Psoas muscle (tissue), 8 donors: ENCODE measurements around the gene KATNB1. TPM values are rescaled to one million over a fixed set of nuclear protein-coding genes. Genes with fewer than 3 reads are reported as not detected.

Experiments used
- ATAC-seq, 4 donors: fragments of 200-7000 bp; cut with Tn5 transposase; one replicate each; pipeline ENCODE4 v1.9.1; 2020; ENCODE audit warnings: moderate library complexity in 3 of 4, mild to moderate bottlenecking in 2 of 4
- DNase-seq, 2 donors: peaks; one replicate each; pipeline ENCODE4 v3.0.0-alpha.2; 2020
- H3K27ac ChIP-seq: fragments of 200-600 bp; one replicate; pipeline ENCODE4 v1.8.0; 2022
- H3K27me3 ChIP-seq, 3 donors: fragments of 200-600 bp in 1 of 3; one replicate each; pipeline versions ENCODE4 v1.6.1 to v1.8.0; 2013 to 2022; ENCODE audit warnings: low read length in 2 of 3, mild to moderate bottlenecking in 2 of 3, moderate library complexity in 1 of 3; ENCODE audit not compliant: insufficient read depth in 3 of 3
- H3K36me3 ChIP-seq, 2 donors: fragments of 200-600 bp in 1 of 2; one replicate each; pipeline versions ENCODE4 v1.6.1 to v1.8.0; 2013 to 2022; ENCODE audit warnings: low read depth in 1 of 2, mild to moderate bottlenecking in 1 of 2, moderate library complexity in 1 of 2; ENCODE audit not compliant: insufficient read depth in 1 of 2
- H3K4me1 ChIP-seq: fragments of 200-600 bp; one replicate; pipeline ENCODE4 v1.8.0; 2022
- H3K4me3 ChIP-seq: fragments of 200-600 bp; one replicate; pipeline ENCODE4 v1.8.0; 2022; ENCODE audit warnings: mild to moderate bottlenecking
- H3K9me3 ChIP-seq: fragments of 200-600 bp; one replicate; pipeline ENCODE4 v1.8.0; 2022
- CTCF ChIP-seq: fragments of 200-600 bp; IDR thresholded peaks from one replicate; pipeline ENCODE4 v1.8.0; 2022; ENCODE audit warnings: antibody characterized with exemption
- WGBS, 3 donors: extraction: QIAGEN DNeasy Blood & Tissue Kit; methylation state at CpG; one replicate each; pipeline versions ENCODE4 v1.1.6 to v1.1.7; 2013; 5-methylcytosine and 5-hydroxymethylcytosine counted together
- intact Hi-C, 2 donors: fragments of 100-400 bp; cut with DNase I; formaldehyde crosslinking; loops; one replicate each; pipeline versions ENCODE4 v1.11.0 to v1.14.2; 2022
- polyA plus RNA-seq, 3 donors: library from polyadenylated mRNA; stranded (reverse); fragments of 200-250 nt; gene quantifications; one replicate each; pipeline ENCODE4 v1.2.3, GENCODE V29; 2013
- total RNA-seq, 4 donors: library from RNA; stranded (reverse); fragmentation: NEBNext Ultra II Directional in 2 of 4; extraction: Animal tissue kit (Norgen Biotek cat#: 25700) in 2 of 4; gene quantifications; one replicate each; pipeline versions ENCODE4 v1.2.1 to v1.2.4, GENCODE V29; 2021 to 2023
- donor health status: healthy with polysubstance abuse.
- donor health status: DM: no; HTN: no; CAD: no; lungs with moderate emphysema.
- donor health status: Bipolar disorder and iron deficiency.
- donor health status: healthy.
- donor health status: DM: yes; HTN: yes; CAD: no.
- donor health status: DM: no; HTN: no; CAD: no.
- donor health status: DM: no; HTN: no; CAD: no.
- donor health status: DM: yes; HTN: yes; CAD: no.

The KATNB1 gene
- total and polyA plus RNA-seq, 7 donors, result 6.3 to 15.6 (median 9.2) TPM

- H3K36me3 ChIP-seq, result no peaks in the 10 kb centered on the region
- intact Hi-C loops, result no loop called here
- TF ChIP-seq CTCF, result no peak
- DNase-seq, result no peak
- H3K27ac ChIP-seq, result no peak overlapping the region
- no peaks in the 10 kb centered on the region for H3K9me3 ChIP-seq
- ATAC-seq, result no peak
- H3K4me3 ChIP-seq, result no peak overlapping the region
- H3K4me1 ChIP-seq, result no peaks in the 10 kb centered on the region
- WGBS, 3 donors, result 48 to 54% (median 52%) methylated on average over 4 of the region's 4 CpGs
- H3K27me3 ChIP-seq, result peaks cover 0 to 5% (median 4%) of the 10 kb centered on the region in 3 donors
These were observed 42.0 kb upstream of the KATNB1 start for GRCh38 chr16:57693550-57693949.

- H3K4me3 ChIP-seq, result no peak overlapping the region
- WGBS, 3 donors, result 60 to 66% (median 62%) methylated on average over 10 of the region's 10 CpGs
- ATAC-seq, result no peak
These were observed 41.3 kb upstream of the KATNB1 start for GRCh38 chr16:57694231-57694724.

GRCh38 chr16:57694725-57695679, 40.6 kb upstream of the KATNB1 start, which contains the start of gene DRC7:
TSS of gene DRC7 (plus strand) at chr16:57694806. CDS start at chr16:57697950, 3,144 bp downstream.
- TF ChIP-seq CTCF, result no peak
- Histone ChIP-seq H3K27me3 (peaks cover 0 to 3% (median 0%) of the 10 kb centered on the region in 3 donors), H3K4me1 (no peaks in the 10 kb centered on the region), H3K36me3 (no peaks in the 10 kb centered on the region), H3K27ac (no peak within 1 kb of the TSS), H3K9me3 (no peaks in the 10 kb centered on the region), H3K4me3 (no peak within 1 kb of the TSS)
- ATAC-seq, result peak in 2 of 4 donors; percentile 45 to 64
- 39 to 52% (median 41%) methylated on average over 8 of the region's 8 CpGs for WGBS, 3 donors
- intact Hi-C loops, result no loop called here
- DNase-seq, result no peak

More at GRCh38 chr16:57694231-57694724, 41.3 kb upstream of the KATNB1 start:
- H3K36me3 ChIP-seq, result no peaks in the 10 kb centered on the region
- DNase-seq, result no peak
- intact Hi-C loops, result no loop called here
- no peak for TF ChIP-seq CTCF
- no peaks in the 10 kb centered on the region for H3K9me3 ChIP-seq
- no peaks in the 10 kb centered on the region for H3K4me1 ChIP-seq
- no peak overlapping the region for H3K27ac ChIP-seq
- H3K27me3 ChIP-seq, result peaks cover 0 to 5% (median 0%) of the 10 kb centered on the region in 3 donors

- H3K4me1 ChIP-seq, result no peaks in the 10 kb centered on the region
- TF ChIP-seq CTCF, result no peak
- peaks cover 0 to 3% (median 0%) of the 10 kb centered on the region in 3 donors for H3K27me3 ChIP-seq
- 72 to 77% (median 74%) methylated on average over 4 to 5 of the region's 5 CpGs for WGBS, 3 donors
- DNase-seq (no peak), ATAC-seq (no peak)
- no peak overlapping the region for H3K27ac ChIP-seq
- intact Hi-C loops, result no loop called here
- no peak overlapping the region for H3K4me3 ChIP-seq
- H3K9me3 ChIP-seq, result no peaks in the 10 kb centered on the region
- no peaks in the 10 kb centered on the region for H3K36me3 ChIP-seq
These were observed 39.9 kb upstream of the KATNB1 start for GRCh38 chr16:57695680-57696069.
